Pulmonary artery endothelial cell (primary cell): Measurements from ENCODE around the gene LARP7. TPM values are rescaled to one million over a fixed set of nuclear protein-coding genes. Genes with fewer than 3 reads are reported as not detected.

Experiments
- total RNA-seq: library from RNA; depleted of rRNA; stranded (reverse); fragments of >200 nt; gene quantifications from 2 replicates; pipeline ENCODE4 v1.2.3, GENCODE V29; 2014

LARP7 gene
- total RNA-seq, 1 donor from 2014 or later: 19.1 TPM

Other genes starting within 250 kb of the LARP7 start
- not detected in 2 replicates for gene NEUROG2, start 121.0 kb upstream of the LARP7 start, total RNA-seq
- gene ZGRF1, start 234 bp upstream of the LARP7 start, total RNA-seq: 10.1 and 15.8 TPM in 2 replicates